ENCODE measurements around the gene PROK2. TPM values are rescaled to one million over a fixed set of nuclear protein-coding genes. Genes with fewer than 3 reads are reported as not detected.

The PROK2 gene
- total and polyA plus RNA-seq, 10 of the 15 experiments (the other 5 are each of a cell fraction or from before 2014, with no cell fraction given): not detected

DNA sequence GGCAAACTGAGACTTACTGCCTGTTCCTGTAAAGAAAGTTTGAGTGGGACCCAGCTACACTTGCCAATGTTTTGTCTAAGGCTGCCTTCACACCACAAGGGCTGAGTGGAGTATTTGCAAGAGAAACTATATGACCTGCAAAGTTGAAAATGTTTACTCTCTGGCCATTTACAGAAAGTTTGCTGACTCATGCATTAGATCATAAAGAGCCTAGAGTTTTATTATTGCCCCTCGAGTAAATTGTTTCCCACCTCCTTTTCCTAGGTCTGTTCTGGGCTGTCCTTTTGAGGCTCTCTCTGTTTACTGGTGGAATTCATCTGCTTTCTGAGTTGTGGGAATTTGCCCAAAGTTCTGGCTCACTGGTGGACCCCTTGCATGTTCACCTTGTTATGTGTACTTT, 6.7 kb upstream of the PROK2 start:
- 20% methylated on average over 1 of the region's 1 CpG for WGBS (ENCODE audit: insufficient coverage, insufficient replicate concordance, low lambda C conversion rate, missing lambda C conversion rate)
- ChIA-PET SMC1A (ENCODE audit: uncharacterized antibody, unreplicated experiment) (interaction anchor here (1.1 kb wide), 1 partner anchor 83 kb away, joined by 5 read pairs; no protein-coding TSS in a partner anchor), CTCF (no interaction called here), RAD21 (ENCODE audit: unreplicated experiment) (no interaction called here), POLR2A (no interaction called here)
- Histone ChIP-seq H3K79me2 (ENCODE audit: control insufficient read depth, insufficient read depth, low read length) (no peaks in the 10 kb centered on the region), H3K4me3 (no peak overlapping the region), H3K4me2 (ENCODE audit: control insufficient read depth, insufficient read depth) (no peak overlapping the region), H2AFZ (ENCODE audit: control insufficient read depth, low read depth, low read length) (no peak overlapping the region), H3K27me3 (replicated peaks in 1 of 2; ENCODE audit: control insufficient read depth in 2 of 2, insufficient read depth in 2 of 2, low read length in 1 of 2) (peaks cover 0 to 3% of the 10 kb centered on the region in 2 experiments; a peak in 2 of 4 replicates), H3K4me1 (ENCODE audit: control insufficient read depth, insufficient read depth, low read length) (no peaks in the 10 kb centered on the region), H4K20me1 (ENCODE audit: control insufficient read depth, insufficient read depth) (no peaks in the 10 kb centered on the region), H3K27ac (ENCODE audit: control insufficient read depth, insufficient read depth) (no peak overlapping the region), H3K9me3 (replicated peaks; ENCODE audit: control insufficient read depth, insufficient read depth, low read length) (no peaks in the 10 kb centered on the region), H3K9ac (ENCODE audit: control insufficient read depth, insufficient read depth, low read length) (no peak overlapping the region), H3K36me3 (ENCODE audit: control insufficient read depth in 2 of 2, insufficient read depth in 2 of 2, low read length in 1 of 2) (no peaks in the 10 kb centered on the region)
- TF ChIP-seq YY1 (IDR thresholded peaks at IDR 0.05; ENCODE audit: low read depth, low read length): no peak
- TF ChIP-seq ZZZ3 (IDR thresholded peaks at IDR 0.05; ENCODE audit: control insufficient read depth, insufficient read length, low read depth): no peak
- no peak for TF ChIP-seq NR2C1 (IDR thresholded peaks at IDR 0.05)
- TF ChIP-seq, protein P1, sequence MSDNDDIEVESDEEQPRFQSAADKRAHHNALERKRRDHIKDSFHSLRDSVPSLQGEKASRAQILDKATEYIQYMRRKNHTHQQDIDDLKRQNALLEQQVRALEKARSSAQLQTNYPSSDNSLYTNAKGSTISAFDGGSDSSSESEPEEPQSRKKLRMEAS (IDR thresholded peaks at IDR 0.05; ENCODE audit: low read depth, low read length): no peak
- no peak for TF ChIP-seq IKZF1 (conservative IDR thresholded peaks at IDR 0.05)
- TF ChIP-seq KLF5 (IDR thresholded peaks at IDR 0.05; ENCODE audit: partially characterized antibody): no peak
- TF ChIP-seq, protein P2, sequence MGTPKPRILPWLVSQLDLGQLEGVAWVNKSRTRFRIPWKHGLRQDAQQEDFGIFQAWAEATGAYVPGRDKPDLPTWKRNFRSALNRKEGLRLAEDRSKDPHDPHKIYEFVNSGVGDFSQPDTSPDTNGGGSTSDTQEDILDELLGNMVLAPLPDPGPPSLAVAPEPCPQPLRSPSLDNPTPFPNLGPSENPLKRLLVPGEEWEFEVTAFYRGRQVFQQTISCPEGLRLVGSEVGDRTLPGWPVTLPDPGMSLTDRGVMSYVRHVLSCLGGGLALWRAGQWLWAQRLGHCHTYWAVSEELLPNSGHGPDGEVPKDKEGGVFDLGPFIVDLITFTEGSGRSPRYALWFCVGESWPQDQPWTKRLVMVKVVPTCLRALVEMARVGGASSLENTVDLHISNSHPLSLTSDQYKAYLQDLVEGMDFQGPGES (IDR thresholded peaks at IDR 0.05): no peak
- TF ChIP-seq NFYA (IDR thresholded peaks at IDR 0.05; ENCODE audit: borderline replicate concordance, low read depth, low read length): no peak
- no peak for TF ChIP-seq NRF1 (conservative IDR thresholded peaks at IDR 0.05; ENCODE audit: low read depth, low read length)
- no peak for TF ChIP-seq SMC3 (IDR thresholded peaks at IDR 0.05; ENCODE audit: borderline replicate concordance, low read length)
- TF ChIP-seq CHD4 (IDR thresholded peaks at IDR 0.05): no peak
- TF ChIP-seq RAD51 (IDR thresholded peaks at IDR 0.05): no peak
- no peak for TF ChIP-seq SMAD1 (IDR thresholded peaks at IDR 0.05; ENCODE audit: low read depth, partially characterized antibody)
- TF ChIP-seq SIN3A (IDR thresholded peaks at IDR 0.05; ENCODE audit: low read depth, low read length): no peak
- TF ChIP-seq TCF3 (IDR thresholded peaks at IDR 0.05; ENCODE audit: borderline replicate concordance, insufficient read depth, low read depth, low read length): no peak
- TF ChIP-seq, protein P3, sequence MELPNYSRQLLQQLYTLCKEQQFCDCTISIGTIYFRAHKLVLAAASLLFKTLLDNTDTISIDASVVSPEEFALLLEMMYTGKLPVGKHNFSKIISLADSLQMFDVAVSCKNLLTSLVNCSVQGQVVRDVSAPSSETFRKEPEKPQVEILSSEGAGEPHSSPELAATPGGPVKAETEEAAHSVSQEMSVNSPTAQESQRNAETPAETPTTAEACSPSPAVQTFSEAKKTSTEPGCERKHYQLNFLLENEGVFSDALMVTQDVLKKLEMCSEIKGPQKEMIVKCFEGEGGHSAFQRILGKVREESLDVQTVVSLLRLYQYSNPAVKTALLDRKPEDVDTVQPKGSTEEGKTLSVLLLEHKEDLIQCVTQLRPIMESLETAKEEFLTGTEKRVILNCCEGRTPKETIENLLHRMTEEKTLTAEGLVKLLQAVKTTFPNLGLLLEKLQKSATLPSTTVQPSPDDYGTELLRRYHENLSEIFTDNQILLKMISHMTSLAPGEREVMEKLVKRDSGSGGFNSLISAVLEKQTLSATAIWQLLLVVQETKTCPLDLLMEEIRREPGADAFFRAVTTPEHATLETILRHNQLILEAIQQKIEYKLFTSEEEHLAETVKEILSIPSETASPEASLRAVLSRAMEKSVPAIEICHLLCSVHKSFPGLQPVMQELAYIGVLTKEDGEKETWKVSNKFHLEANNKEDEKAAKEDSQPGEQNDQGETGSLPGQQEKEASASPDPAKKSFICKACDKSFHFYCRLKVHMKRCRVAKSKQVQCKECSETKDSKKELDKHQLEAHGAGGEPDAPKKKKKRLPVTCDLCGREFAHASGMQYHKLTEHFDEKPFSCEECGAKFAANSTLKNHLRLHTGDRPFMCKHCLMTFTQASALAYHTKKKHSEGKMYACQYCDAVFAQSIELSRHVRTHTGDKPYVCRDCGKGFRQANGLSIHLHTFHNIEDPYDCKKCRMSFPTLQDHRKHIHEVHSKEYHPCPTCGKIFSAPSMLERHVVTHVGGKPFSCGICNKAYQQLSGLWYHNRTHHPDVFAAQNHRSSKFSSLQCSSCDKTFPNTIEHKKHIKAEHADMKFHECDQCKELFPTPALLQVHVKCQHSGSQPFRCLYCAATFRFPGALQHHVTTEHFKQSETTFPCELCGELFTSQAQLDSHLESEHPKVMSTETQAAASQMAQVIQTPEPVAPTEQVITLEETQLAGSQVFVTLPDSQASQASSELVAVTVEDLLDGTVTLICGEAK (IDR thresholded peaks at IDR 0.05; ENCODE audit: borderline replicate concordance): no peak
- no peak for TF ChIP-seq POLR2AphosphoS5 (IDR thresholded peaks at IDR 0.05; ENCODE audit: low read length)
- in situ Hi-C loops (cut with MboI): no loop called here
- BruUV-seq (replicated peaks): no TSS peak
- DNase-seq (ENCODE audit: low read depth, low spot score) (no peak), ATAC-seq (no peak), FAIRE-seq (no peak)
- intact Hi-C loops (cut with micrococcal nuclease; ENCODE audit: unreplicated experiment): no loop called here
